Upper lobe of left lung (tissue), 4 donors: Measurements from ENCODE around the gene TOM1L2.

Source experiments
- POLR2A ChIP-seq, 4 donors: fragments of 450-650 bp; IDR thresholded peaks; one replicate each; pipeline ENCODE4 v1.5.1; 2016 to 2017; ENCODE audit warnings: antibody characterized with exemption in 4 of 4, mild to moderate bottlenecking in 2 of 4
- TF ChIP-seq, protein P1 (sequence below), 6 experiments: fragments of 450-650 bp in 4 of 6; fragments of 200-600 bp in 2 of 6; sonication (generic) in 2 of 6; IDR thresholded peaks; one replicate each; pipeline ENCODE4 v1.5.1; 2016 to 2019; ENCODE audit warnings: antibody characterized with exemption in 6 of 6

DNA sequence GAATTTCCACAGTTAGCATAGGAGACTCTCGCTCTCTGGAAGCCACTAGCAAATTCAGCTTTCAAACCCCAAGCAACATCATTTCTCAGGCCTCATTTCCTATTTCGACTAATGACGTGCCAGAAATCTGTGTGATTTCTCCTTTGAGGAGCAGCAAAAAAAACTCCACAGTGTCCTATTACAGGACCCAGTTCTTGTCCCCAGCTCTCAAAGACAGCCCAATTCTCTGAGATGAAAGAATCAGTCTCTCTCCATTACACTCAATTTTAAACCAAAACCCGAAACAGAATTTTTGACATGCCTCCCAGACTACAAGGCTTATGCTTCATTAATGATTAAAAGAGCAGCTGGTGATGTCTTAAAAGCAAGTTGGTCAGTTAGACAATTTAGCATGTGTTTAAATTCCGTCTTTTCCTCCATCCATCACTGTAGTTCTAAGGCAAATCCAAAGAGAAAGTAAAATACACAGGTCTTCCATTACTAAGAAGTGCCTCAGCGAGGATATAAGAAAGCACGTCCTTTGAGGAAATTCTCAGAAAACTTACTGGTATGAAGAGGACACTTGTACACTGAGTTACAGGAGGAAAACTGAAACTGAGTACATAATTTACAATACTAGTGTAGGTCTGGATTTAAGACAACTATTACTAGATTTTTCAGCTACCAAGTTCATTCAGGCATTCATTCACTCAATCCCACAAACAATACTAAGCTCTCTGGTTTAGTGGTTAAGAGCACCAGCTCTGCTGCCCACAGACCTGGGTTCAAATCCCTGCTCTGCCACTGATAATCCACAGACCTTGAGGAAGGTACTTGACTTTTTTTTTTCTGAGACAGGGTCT is 12.5 kb downstream of the TOM1L2 start:
- no peak for TF ChIP-seq POLR2A (IDR thresholded peaks at IDR 0.05)
- TF ChIP-seq, protein P1, sequence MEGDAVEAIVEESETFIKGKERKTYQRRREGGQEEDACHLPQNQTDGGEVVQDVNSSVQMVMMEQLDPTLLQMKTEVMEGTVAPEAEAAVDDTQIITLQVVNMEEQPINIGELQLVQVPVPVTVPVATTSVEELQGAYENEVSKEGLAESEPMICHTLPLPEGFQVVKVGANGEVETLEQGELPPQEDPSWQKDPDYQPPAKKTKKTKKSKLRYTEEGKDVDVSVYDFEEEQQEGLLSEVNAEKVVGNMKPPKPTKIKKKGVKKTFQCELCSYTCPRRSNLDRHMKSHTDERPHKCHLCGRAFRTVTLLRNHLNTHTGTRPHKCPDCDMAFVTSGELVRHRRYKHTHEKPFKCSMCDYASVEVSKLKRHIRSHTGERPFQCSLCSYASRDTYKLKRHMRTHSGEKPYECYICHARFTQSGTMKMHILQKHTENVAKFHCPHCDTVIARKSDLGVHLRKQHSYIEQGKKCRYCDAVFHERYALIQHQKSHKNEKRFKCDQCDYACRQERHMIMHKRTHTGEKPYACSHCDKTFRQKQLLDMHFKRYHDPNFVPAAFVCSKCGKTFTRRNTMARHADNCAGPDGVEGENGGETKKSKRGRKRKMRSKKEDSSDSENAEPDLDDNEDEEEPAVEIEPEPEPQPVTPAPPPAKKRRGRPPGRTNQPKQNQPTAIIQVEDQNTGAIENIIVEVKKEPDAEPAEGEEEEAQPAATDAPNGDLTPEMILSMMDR (IDR thresholded peaks at IDR 0.05), result no peak
